Mucosa of descending colon (tissue), 3 donors: ENCODE results near the gene SH3GL3. TPM values are rescaled to one million over a fixed set of nuclear protein-coding genes. Genes with fewer than 3 reads are reported as not detected.

Source experiments
- ATAC-seq: fragments of 200-7000 bp; cut with Tn5 transposase; one replicate; pipeline ENCODE4 v1.9.1; 2020; ENCODE audit warnings: mild to moderate bottlenecking, moderate library complexity
- DNase-seq, 3 donors: peaks; one replicate each; pipeline ENCODE4 v3.0.0-alpha.2; 2020
- H3K36me3 ChIP-seq: fragments of 200-600 bp; one replicate; pipeline ENCODE4 v1.8.0; 2021; ENCODE audit warnings: low read depth, mild to moderate bottlenecking
- H3K4me1 ChIP-seq: fragments of 200-600 bp; one replicate; pipeline ENCODE4 v1.8.0; 2021; ENCODE audit warnings: low read depth, mild to moderate bottlenecking
- H3K4me3 ChIP-seq: fragments of 200-600 bp; one replicate; pipeline ENCODE4 v1.8.0; 2021; ENCODE audit warnings: mild to moderate bottlenecking
- H3K9me3 ChIP-seq: fragments of 200-600 bp; one replicate; pipeline ENCODE4 v1.8.0; 2021; ENCODE audit warnings: mild to moderate bottlenecking
- CTCF ChIP-seq: fragments of 200-600 bp; IDR thresholded peaks from one replicate; pipeline ENCODE4 v1.8.0; 2022; ENCODE audit warnings: antibody characterized with exemption, mild to moderate bottlenecking
- intact Hi-C, 2 donors: fragments of 100-400 bp; cut with DNase I in 1 of 2; cut with micrococcal nuclease in 1 of 2; formaldehyde crosslinking; loops; one replicate each; pipeline versions ENCODE4 v1.11.0 to v1.11.1; 2022; cut with DNase I, micrococcal nuclease
- total RNA-seq, 3 donors: library from RNA; stranded (reverse); fragmentation: NEBNext Ultra II Directional in 2 of 3; extraction: Animal tissue kit (Norgen Biotek cat#: 25700) in 2 of 3; gene quantifications; one replicate each; pipeline versions ENCODE4 v1.2.1 to v1.2.4, GENCODE V29; 2021 to 2023
- donor health status: DM: no; HTN: no; CAD: no; lungs with moderate emphysema.
- donor health status: DM: no; HTN: no; CAD: no.
- donor health status: DM: no; HTN: yes; CAD: no.

The SH3GL3 gene
- total RNA-seq, 3 donors from 2014 or later: 1.2 TPM; not detected in 2

GRCh38 chr15:83422081-83422480 lies 25.1 kb upstream of the SH3GL3 start:
- Histone ChIP-seq H3K4me1 (no peaks in the 10 kb centered on the region), H3K9me3 (no peaks in the 10 kb centered on the region), H3K4me3 (no peak overlapping the region), H3K36me3 (no peaks in the 10 kb centered on the region)
- ATAC-seq: no peak
- no peak for DNase-seq
- intact Hi-C loops: no loop called here
- no peak for TF ChIP-seq CTCF

DNA sequence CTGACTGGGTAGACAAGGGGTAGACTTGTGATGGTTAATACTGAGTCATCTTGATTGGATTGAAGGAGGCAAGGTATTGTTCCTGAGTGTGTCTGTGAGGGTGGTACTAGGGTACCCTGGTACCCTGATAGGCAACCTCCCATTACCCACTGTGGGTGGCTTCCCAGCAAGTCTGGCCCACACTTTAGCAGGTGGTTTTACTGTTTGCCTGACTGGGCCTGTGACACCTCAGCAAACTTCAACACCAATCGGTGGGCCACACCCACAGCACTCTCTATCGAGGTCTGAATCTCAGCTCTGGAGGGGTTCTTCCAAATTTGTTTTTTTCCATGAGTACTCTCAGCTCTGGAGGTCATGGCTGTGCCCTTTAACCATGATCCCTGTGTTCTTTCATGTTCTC lies 24.6 kb upstream of the SH3GL3 start:
- DNase-seq (no peak), ATAC-seq (no peak)
- H3K9me3 ChIP-seq: no peaks in the 10 kb centered on the region
- no peaks in the 10 kb centered on the region for H3K36me3 ChIP-seq
- no peak for TF ChIP-seq CTCF
- intact Hi-C loops: no loop called here
- no peaks in the 10 kb centered on the region for H3K4me1 ChIP-seq
- no peak overlapping the region for H3K4me3 ChIP-seq

GRCh38 chr15:83424101-83424500 lies 23.0 kb upstream of the SH3GL3 start:
- no peak for ATAC-seq
- intact Hi-C loops: no loop called here
- H3K36me3 ChIP-seq: no peaks in the 10 kb centered on the region

DNA sequence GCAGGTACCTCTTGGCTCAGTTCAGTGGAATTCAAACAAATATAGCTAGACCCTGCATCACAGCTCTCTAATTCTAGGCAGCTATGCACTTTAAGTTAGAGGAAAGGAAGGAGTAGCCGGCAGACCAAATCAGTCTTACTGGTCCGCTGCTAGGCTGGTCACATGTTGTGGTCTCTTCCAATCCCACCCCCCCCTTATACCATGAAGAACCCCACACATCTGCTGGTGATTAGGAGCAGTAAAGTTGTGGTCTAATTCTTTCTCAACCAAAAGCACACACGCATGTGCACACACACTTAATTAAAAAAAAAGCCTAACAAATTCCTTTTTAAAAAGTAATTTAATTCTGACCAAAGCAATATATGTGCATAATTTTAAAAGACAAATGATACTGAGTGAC lies 16.7 kb upstream of the SH3GL3 start:
- H3K4me1 ChIP-seq: no peaks in the 10 kb centered on the region
- no peaks in the 10 kb centered on the region for H3K36me3 ChIP-seq
- ATAC-seq: no peak
- no peaks in the 10 kb centered on the region for H3K9me3 ChIP-seq
- intact Hi-C loops: no loop called here
- no peak overlapping the region for H3K4me3 ChIP-seq
- DNase-seq: no peak
- TF ChIP-seq CTCF: no peak

More at GRCh38 chr15:83424101-83424500, 23.0 kb upstream of the SH3GL3 start:
- TF ChIP-seq CTCF: no peak
- Histone ChIP-seq H3K9me3 (no peaks in the 10 kb centered on the region), H3K4me3 (no peak overlapping the region), H3K4me1 (no peaks in the 10 kb centered on the region)
- no peak for DNase-seq

GRCh38 chr15:83431521-83431920 lies 15.6 kb upstream of the SH3GL3 start:
- ATAC-seq: no peak
- TF ChIP-seq CTCF: no peak
- Histone ChIP-seq H3K4me1 (no peaks in the 10 kb centered on the region), H3K4me3 (no peak overlapping the region), H3K9me3 (no peaks in the 10 kb centered on the region), H3K36me3 (no peaks in the 10 kb centered on the region)
- no peak for DNase-seq
- intact Hi-C loops: no loop called here

DNA sequence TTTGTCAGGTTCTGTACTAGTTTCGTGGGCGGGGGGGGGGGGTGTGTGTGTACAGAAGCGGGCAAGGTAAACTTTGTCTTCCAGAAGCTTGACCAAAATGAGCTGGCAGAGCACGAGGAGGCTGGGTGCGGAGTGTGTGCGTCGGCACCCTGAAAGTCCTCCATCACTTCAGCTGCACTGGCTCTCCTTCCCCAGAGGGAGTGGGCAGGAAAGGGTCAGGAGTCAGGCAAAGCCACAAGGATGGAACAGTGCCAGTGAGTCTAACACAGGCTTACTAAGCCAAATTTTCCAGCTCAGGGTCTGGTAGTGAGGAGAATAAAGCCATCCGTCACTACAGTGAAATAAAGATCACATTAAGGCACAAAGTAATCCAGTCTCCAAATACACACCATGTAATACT lies 11.9 kb upstream of the SH3GL3 start:
- Histone ChIP-seq H3K4me3 (no peak overlapping the region), H3K9me3 (no peaks in the 10 kb centered on the region), H3K4me1 (no peaks in the 10 kb centered on the region), H3K36me3 (no peaks in the 10 kb centered on the region)
- DNase-seq (no peak), ATAC-seq (no peak)
- no peak for TF ChIP-seq CTCF
- intact Hi-C loops: loop anchor here in 1 of 2 donors (5.0 kb wide), 1 partner anchor 183 kb away; no protein-coding TSS in a partner anchor
